ENCODE measurements around the gene NFKBIZ.

DNA sequence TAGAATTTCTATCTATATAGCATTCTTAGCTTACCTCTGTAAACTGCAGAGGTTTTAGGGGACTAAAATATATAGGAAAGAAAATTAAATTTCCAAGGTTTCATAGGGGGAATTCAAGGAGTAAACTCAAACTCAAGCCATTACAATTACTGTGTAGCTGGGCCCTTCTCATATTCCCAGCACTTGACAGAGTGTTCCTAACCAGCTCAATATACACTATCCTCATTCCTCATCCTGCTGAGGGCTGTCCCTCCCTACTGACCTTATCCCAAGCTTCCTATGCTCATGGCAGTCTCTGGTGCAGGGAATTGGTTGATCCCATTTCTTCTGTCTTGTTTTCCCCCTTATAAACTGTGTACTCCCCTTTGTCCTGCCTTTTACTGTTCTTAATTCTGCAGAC, 36.4 kb upstream of the NFKBIZ start:
- no peak for TF ChIP-seq TAF1 (IDR thresholded peaks at IDR 0.05; ENCODE audit: low read depth)
- TF ChIP-seq YY1 (IDR thresholded peaks at IDR 0.05; ENCODE audit: low read depth) = no peak
- no peak for TF ChIP-seq NFIC (IDR thresholded peaks at IDR 0.05)
- TF ChIP-seq CREB1 (IDR thresholded peaks at IDR 0.05; ENCODE audit: low read depth) = no peak
- no peak for TF ChIP-seq CEBPB (IDR thresholded peaks at IDR 0.05)
